Esophagus muscularis mucosa (tissue), 4 donors: ENCODE data around the gene TMEM33.

Source experiments
- EP300 ChIP-seq: sonication (generic); formaldehyde crosslinking; IDR thresholded peaks from one replicate; pipeline ENCODE4 v1.6.1; 2017; ENCODE audit warnings: antibody characterized with exemption
- POLR2A ChIP-seq: fragments of 450-650 bp; IDR thresholded peaks from one replicate; pipeline ENCODE4 v1.6.1; 2017; ENCODE audit warnings: antibody characterized with exemption, moderate library complexity, mild to moderate bottlenecking, low read depth
- POLR2AphosphoS5 ChIP-seq, 2 donors: sonication (generic); formaldehyde crosslinking; IDR thresholded peaks; one replicate each; pipeline ENCODE4 v1.6.1; 2017; ENCODE audit warnings: antibody characterized with exemption in 2 of 2
- TF ChIP-seq, protein P1 (sequence below), 3 experiments: fragments of 200-600 bp in 2 of 3; fragments of 450-650 bp in 1 of 3; sonication (generic) in 2 of 3; IDR thresholded peaks; one replicate each; pipeline ENCODE4 v1.5.1; 2017 to 2019; ENCODE audit warnings: antibody characterized with exemption in 3 of 3, mild to moderate bottlenecking in 2 of 3, moderate library complexity in 1 of 3

DNA sequence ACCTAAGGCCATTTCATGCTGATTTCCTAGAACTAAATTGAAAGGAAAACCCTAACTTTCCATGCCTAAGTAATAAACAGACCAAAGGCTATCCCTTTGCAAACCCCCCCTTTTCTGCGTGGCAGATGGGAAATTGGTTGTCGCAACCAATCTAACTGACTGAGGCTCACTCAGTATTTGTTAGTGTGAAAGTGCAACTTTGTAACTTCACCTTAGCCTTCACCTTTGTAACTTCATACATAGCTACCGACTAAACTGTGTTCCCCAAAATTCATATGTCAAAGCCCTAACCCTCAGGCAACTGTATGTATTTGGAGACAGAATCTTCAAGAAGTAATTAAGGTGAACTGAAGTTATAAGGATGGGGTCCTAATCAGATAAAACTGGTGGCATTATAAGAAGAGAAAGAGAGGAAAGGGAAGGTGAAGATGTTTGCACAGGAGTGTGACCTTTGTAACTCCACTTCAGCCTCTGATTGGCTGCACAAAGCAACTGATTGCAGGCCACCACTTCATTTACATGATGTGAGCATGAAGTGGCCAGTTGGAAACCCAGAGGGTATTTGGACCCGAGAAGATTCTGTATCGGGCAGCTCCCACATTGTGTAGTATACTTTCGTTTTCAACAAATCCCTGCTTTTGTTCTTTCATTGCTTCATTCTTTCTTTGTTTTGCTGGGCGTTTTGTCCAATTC, 4.9 kb upstream of the TMEM33 start:
- TF ChIP-seq, protein P1, sequence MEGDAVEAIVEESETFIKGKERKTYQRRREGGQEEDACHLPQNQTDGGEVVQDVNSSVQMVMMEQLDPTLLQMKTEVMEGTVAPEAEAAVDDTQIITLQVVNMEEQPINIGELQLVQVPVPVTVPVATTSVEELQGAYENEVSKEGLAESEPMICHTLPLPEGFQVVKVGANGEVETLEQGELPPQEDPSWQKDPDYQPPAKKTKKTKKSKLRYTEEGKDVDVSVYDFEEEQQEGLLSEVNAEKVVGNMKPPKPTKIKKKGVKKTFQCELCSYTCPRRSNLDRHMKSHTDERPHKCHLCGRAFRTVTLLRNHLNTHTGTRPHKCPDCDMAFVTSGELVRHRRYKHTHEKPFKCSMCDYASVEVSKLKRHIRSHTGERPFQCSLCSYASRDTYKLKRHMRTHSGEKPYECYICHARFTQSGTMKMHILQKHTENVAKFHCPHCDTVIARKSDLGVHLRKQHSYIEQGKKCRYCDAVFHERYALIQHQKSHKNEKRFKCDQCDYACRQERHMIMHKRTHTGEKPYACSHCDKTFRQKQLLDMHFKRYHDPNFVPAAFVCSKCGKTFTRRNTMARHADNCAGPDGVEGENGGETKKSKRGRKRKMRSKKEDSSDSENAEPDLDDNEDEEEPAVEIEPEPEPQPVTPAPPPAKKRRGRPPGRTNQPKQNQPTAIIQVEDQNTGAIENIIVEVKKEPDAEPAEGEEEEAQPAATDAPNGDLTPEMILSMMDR (IDR thresholded peaks at IDR 0.05) = no peak
- TF ChIP-seq POLR2A (no peak), EP300 (no peak), POLR2AphosphoS5 (IDR thresholded peaks at IDR 0.05) (no peak)
